ENCODE results near the gene TIMP3.

- TF ChIP-seq CTCF (conservative IDR thresholded peaks at IDR 0.05; ENCODE audit: low read length) (no peak), EZH2phosphoT487 (IDR thresholded peaks at IDR 0.05; ENCODE audit: borderline replicate concordance) (no peak)
Observed at GRCh38 chr22:32811788-32812545, 10.5 kb downstream of the TIMP3 start.
